HG02870 (cell line): ENCODE data around the gene RPSA.
"Not testable (repeated sequence)": the region's sequence is repeated elsewhere in the genome, so short reads cannot be mapped to it uniquely, and the experiment has no call there.

Experiments
- ATAC-seq: cut with Tn5 transposase; IDR thresholded peaks from one replicate; pipeline ENCODE4 v1.9.1; 2021; ENCODE audit warnings: mild to moderate bottlenecking, moderate library complexity; ENCODE audit not compliant: unreplicated experiment

Gene RPSA

DNA sequence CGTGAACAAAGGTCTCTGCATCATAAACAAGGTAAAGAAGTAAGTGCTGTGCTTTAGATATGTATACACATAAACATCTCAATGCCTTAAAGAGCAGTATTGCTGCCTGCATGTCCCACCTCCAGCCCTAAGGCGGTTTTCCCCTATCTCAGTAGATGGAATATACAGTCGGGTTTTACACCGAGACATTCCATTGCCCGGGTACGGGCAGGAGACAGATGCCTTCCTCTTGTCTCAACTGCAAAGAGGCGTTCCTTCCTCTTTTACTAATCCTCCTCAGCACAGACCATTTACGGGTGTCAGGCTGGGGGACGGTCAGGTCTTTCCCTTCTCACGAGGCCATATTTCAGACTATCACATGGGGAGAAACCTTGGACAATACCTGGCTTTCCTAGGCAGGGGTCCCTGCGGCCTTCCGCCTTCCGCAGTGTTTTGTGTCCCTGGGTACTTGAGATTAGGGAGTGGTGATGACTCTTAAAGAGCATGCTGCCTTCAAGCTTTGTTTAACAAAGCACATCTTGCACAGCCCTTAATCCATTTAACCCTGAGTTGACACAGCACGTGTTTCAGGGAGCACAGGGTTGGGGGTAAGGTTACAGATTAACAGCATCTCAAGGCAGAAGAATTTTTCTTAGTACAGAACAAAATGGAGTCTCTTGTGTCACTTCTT, 12.2 kb downstream of the RPSA start:
- not testable (repeated sequence) for ATAC-seq

DNA sequence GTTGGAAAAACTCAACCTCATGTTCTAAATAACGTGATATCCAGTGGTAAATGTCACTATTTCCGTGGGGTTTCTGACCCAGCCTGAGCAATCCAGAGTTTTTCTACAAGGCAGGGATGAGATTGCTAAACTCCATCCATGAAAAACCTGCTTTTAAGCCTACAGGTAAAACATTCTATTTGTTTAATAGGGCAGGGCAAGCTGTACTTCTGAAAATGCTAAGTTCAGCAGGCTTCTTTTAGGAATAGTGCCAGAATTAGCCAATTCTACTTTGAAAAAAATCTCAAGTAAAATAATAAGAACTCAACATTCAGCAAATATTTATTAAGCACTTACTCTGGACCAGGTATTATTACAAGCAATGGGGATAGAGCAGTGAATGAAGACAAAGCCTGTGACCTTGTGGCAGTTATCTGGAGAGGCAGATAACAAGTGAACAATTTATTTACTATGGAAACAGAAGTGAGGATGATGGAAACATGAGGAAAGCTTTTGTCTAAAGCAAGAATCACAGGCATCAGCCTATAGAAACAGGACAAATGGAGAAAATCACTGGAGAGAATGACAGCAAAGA, 13.3 kb downstream of the RPSA start:
- ATAC-seq: no peak

DNA sequence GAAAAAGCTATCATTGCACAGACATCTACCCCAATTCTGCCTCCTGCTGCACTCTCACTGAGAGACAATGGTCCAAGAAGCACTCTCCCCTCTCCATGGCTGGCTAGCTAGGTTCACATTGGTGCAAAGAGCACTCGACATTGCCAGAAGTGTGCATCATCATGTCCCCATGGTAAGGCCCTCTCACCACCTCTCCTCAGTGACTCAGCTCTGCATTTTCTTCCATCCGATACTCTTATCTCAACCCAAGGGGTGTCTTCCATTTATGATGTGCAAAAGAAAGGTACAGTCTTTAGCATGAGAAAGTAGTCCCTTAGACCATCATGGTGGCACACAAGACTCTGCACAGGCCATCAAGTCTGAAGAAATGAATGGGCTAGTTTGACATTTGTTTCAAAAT, 14.0 kb downstream of the RPSA start:
- ATAC-seq: no peak

DNA sequence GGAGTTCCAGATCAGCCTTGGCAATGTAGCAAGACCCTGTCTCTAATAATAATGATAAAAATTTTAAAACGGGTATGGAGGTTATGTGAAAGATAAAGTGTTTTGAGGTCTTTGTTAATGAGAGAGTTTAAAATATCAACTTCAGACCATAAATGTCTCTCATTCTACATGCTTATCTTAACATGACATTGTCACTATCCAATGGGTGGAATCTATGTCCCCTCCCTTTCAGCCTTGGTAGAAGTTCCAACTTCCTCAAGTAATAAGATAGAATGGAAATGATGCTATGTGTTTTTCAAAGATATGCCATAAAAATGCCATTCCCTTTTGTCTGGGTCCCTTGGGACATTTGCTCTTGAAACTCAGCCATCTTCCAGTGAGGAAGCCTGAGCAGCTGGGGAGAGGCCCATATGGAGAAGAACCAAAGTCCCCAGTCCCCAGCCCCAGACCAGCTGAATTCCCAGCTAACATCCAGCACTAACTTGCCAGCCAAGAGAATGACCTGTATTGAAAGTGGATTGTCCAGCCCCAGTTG, 17.0 kb downstream of the RPSA start:
- ATAC-seq: no peak

DNA sequence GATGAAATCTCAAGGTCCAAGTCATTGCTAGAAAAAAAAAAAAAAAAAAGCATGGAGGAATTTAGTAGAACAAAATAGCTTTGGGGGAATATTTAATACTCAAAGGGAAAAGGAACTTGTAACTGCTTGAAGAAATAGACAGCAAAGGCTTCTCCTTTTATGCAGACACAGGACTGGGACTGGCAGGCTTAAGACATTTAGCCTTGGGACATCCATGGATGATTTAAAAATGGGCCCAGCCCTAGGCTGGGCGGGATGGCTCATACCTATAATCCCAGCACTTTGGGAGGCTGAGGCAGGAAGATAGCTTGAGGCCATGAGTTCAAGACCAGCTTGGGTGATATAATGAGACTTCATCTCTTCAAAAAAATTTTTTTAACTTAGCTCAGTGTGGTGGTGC, 19.8 kb downstream of the RPSA start:
- no peak for ATAC-seq

DNA sequence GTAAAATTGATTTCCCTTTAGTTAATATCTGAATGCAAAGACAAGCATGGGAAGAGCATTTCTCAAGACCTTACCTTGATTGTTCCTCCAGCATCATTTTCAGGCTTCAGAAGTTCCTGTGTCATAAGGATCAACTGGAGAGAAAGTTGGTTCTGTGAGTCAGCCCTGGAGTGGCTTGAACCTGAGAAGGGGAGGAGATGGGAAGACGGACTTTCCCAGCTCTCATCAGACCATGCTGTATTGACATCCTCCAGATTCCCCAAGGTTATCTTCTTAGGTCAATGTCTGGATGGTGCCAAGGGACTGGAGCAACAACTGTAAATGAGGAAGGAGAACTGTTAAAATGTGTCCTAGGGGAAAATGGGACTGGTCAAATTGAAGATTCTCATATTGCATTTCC, 21.0 kb downstream of the RPSA start:
- no peak for ATAC-seq

DNA sequence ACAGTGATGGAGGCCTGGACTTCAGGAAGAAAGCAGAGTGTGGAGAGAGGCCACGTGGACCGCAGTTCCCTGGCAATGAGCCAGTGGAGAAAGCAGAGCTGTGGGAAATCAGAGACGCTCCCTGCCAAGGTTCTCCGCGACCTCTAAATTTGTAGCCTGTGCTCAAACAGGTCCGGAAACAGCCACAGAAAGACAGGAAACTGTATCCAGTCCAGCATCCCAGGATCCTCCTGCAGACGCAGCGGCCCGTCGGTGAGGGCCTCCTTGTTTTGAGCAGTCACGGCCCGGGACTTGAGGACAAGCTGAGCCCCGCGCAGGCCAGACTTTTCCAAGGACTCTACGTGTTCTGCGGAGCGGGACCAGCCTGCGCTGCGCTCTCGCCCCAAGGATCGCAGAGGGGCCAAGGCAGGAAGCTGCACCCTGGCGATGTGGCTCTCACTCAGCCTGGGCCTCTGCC, 22.3 kb downstream of the RPSA start:
- ATAC-seq: no peak

DNA sequence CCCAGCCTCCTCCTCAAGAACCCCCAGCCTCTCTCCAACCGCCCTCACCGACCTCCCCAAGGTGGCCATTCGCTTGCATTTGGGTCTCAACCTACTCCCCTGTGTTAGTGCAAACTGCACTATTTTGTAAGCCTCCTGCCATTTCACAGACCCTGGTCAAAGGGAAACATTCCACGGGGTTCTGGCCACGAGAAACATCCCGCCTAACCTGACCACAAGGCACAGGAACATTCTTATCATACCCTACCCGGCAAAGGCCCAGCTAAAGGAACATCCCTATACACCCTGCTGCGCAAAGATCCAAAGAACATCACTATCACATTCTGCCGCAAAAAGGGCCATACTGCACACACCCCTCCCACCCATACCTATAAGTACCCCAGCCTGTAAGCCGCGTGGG, 22.9 kb downstream of the RPSA start:
- ATAC-seq: no peak

DNA sequence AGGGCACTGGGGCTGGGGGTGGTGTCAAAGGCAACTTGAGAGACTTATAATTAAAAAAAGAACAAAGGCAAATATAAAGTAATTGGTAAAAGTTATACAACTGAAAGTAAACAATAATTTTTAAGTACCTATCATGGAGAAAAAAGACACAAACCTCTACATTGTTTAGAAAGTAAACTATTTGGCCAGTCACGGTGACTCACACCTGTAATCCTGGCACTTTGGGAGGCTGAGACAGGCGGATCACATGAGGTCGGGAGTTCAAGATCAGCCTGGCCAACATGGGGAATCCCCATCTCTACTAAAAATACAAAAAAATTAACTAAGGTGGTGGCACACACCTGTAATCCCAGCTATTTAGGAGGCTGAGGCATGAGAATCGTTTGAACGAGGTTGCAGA, 25.8 kb downstream of the RPSA start:
- ATAC-seq: no peak

DNA sequence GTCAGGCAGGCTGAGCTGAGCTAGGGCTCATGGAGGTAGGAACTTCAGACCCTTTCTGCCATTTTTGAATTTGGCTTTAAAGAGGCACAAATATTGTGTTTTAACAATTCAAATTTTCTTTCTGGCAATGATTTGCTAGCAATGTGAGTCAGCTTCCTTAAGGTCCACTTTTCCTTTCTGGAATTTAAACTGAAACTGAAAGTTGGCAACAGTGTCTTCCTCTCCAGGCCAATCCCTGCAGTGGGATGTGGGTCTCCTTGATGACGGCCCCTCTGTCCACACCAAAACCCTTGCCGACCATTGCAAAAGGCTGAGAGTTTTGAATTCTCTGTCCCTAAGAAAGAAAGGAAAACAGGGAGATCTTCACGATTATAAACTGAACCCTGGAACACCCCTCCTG, 27.1 kb downstream of the RPSA start:
- ATAC-seq: no peak

DNA sequence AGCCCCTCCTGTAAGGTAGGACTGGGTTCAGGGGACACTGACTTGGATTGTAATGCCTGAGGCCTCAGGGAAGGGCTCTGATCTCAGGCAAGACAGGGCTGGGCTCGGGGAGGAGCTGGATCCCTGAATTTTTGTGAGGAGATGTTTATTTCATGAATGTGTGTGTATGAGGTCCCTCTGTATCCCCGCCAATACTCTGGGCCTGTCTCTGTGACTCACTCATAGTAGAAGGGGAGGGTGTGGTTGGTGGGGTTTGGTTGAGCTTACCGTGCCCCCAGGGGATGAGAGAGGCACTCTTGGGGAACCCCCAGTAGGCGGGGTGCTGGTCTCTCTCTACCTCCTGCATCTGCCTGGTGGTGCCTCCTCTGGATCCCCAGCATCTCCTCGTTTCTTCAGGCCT, 28.1 kb downstream of the RPSA start:
- peak; percentile 55 for ATAC-seq

DNA sequence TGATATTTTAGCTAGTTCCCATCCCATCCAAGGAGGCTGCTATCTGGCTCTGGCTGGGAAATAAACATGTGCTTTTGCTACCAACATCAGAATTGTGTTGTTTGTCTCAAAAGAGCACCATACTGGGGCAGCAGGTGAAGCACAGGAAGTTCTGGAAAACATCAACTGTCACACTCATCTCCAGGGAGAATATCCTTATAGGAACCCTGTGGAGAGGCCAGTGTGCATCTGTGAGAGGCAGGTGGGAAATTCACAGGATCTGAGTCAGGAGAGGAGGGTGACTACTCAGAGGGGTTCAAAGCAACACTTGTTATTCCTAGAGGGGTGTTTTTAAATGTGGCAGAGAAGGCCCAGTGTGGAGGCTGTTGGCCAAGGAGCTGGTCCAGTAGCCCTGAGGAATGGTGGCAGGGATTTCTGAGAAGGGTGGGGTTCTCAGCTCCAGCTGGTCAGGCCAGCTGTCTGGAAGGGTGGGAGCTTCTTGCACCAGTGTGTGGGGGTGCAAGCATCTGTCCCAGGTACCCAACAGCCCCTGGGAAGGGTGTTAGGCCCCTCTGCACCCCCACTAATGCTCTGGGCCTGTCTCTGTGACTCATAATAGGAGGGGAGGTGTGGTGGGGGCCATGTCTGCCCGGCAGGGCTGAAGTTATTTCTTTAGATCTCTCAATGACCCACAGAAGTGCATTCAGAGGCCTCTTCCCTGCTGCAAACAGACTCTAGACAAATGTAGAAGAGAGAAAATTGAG, 28.7 kb downstream of the RPSA start:
- ATAC-seq: no peak

DNA sequence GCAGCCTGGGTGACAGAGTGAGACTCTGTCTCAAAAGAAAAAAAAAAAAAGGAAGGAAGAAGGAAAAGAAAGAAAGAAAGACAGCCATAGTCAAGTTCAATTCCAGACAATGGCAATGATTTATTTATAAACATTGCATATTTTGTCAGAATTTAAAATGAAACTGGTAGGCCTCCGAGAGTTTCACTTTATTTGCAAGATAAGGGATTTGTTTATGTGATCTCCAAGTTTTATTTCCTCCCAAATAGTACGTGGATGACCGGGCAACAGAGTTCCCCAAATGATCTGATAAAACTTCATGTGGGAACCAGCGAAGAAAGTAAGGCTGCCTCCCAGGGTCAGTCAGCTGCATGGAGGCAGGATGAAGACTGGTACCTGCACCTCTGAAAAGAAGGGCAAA, 32.4 kb downstream of the RPSA start:
- ATAC-seq: no peak

DNA sequence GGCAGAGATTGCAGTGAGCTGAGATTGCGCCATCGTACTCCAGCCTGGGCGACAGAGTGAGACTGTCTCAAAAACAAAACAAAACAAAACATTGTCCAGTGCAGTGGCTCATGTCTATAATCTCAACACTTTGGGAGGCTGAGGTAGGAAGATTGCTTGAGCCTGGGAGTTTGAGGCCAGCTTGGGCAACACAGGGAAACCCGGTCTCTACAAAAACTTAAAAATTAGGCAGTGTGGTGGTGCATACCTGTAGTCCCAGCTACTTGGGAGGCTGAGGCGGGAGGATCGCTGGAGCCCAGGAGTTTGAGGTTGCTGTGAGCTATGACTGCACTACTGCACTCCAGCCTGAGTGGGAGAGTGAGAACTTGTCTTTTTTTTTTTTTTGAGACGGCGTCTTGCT, 33.8 kb downstream of the RPSA start:
- ATAC-seq: no peak

DNA sequence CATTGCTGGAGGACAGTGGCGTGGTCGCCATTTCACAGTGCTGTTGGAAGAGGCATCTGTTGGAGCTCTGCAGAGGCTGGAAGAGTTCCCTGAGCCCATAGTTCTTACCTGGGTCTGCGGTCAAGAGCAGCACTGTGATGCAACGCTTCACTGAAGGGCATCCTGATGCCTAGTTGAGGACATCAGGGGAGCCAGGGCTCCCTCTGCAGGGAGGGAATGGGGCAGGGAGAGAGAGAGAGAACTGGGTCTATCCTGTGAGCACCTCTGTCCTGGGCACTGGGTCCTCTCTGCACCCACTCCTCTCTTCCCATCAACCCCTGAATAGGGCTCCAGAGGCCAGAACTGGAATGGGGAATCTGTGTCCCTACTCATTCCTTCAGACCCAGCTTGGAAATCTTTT, 37.0 kb downstream of the RPSA start:
- ATAC-seq: no peak

DNA sequence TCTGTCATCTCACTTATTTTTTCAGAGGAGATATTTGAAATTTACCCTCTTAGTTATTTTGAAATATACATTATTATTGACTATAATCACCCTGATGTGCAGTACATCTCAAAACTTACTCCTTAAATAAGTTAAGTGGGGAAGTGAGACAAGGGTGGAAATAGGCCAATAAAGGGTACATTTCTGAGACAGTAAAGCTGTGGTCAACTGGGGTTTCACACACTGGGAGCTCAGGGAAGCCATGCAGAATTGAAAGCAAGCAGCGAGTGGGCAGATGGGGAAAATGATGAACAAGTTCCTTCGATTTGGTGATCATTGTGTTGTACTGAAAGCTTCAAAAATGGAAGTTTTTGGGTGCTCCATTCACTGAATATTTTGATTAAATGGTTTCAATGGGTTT, 39.4 kb downstream of the RPSA start:
- no peak for ATAC-seq

DNA sequence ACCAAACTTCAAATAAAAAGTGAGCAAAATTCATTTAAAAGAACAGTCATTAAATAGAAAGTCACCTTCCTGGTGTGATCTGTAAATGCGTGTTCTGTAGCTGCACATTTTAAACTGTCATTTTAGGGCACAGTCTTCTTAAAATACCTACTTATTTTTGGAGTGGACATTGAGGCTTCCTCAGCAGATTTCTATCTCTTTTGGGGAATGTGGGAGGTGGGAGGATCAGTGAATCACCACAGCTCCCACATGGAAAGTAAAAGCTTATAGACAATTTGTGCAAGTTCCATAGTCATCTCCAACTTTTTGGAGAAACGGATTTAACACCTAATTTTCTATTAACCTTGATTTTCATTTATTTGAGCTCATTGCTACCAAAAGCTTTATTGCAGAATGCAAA, 39.9 kb downstream of the RPSA start:
- ATAC-seq: no peak

DNA sequence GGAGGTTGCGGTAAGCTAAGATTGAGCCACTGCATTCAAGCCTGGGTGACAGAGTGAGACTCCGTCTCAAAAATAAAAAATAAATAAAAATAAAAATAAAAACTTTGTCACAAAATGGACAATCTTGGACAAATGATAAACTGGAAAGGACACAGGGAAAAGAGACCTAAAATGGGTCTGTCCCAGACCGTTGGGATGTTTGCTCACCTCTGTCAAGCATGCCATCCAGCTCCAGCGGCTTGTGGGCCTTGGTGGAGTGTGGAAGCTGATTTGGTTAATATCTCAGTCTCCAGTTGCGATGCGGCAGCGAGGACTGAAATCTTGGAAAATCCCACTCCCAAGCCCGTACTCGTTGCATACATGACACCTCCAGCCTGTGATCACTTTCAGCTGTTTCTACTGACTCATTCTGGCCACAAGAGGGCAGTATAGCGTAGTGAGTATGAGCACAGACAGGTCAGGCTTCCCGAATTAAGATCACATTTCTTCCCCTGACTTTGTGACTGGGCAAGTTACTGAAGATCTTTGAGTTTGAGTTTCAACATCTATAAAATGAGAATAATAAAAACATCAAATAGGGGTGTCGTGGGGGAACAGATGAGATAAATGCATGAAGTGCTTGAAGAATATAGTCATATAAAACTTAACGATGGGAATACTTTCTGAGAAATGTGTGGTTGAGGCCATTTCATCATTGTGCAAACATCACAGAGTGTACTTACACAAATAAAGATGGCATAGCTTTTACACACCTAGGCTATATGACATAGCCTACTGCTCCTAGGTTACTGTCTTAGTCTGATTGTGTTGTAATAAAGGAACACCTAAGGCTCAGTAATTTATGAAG, 41.3 kb downstream of the RPSA start:
- ATAC-seq: peak; percentile 77

DNA sequence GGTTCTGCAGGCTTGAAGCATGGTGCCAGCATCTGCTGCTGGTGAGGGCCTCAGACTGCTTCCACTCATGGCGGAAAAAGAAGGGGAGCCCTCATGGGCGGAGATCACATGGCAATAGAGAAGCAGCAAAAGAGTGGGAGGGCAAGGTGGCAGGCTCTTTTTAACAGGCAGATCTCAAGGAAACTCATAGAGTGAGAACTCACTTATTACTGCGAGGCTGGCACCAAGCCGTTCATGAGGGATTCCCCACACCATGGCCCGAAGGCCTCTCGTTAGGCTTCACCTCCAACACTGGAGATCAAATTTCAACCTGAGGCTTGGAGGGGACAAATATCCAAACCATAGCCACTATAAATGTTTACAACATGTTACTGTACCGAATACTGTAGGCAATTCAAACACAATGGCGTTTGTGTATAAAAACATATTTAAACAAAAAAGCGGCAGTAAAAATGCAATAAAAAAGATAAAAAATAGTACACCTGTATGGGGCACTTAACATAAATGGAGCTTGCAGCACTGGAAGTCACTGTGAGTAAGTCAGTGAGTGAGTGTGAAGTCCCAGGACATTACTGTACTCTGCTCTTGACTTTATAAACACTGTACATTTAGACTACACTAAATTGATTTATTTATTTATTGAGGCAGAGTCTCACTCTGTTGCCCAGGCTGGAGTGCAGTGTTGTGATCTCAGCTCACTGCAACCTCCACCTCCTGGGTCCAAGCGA, 42.1 kb downstream of the RPSA start:
- no peak for ATAC-seq

DNA sequence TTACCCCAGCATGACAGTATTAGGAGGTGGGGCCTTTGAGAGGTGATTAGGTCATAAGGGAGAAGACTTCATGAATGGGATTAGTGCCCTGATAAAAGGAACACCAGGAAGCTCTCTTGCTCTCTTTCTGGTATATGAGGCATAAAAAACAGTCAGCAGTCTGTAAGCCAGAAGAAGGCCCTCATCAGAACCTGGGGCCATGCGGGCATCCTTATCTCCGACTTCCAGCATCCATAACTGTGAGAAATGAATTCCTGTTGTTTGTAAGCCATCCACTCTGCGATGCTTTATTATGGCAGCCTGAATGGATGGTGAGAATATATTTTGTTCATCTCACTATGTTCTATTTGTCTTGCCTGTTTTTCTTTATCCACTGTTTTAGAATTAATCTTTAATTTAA, 43.3 kb downstream of the RPSA start:
- no peak for ATAC-seq

DNA sequence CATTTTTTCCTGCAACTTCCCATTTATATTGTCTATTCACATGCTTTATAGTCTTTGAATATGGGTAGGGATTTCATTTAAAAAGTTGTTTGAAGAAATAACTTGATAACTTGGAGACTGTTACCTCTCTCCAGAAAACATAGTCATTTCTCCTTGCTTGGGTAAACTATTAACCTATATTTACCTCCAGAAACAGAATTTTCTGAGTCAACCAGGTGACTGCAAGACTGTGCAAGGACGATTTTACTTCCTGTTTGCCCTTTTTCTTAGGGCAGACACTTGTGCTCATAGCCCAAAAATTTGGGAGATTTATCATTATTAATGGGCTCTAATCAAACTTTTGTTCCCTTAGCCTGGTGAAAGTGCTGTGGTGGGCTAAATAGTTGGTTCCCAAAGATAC, 46.6 kb downstream of the RPSA start:
- no peak for ATAC-seq
